CD4-positive, alpha-beta T cell treated with Interferon gamma for 1 hour (primary cell): ENCODE data around the gene SBF2.

Experiments used
- DNase-seq: peaks from one replicate; pipeline ENCODE4 v3.0.0-alpha.2; 2020

SBF2 gene

GRCh38 chr11:9790703-9791102 is 503.3 kb downstream of the SBF2 start:
- no peak for DNase-seq

- DNase-seq, result no peak
Measured at GRCh38 chr11:9789910-9790309, 504.1 kb downstream of the SBF2 start.

GRCh38 chr11:9787981-9788521 is 506.0 kb downstream of the SBF2 start:
- DNase-seq, result no peak

- no peak for DNase-seq
Measured at GRCh38 chr11:9787260-9787659, 506.8 kb downstream of the SBF2 start.

- no peak for DNase-seq
Measured at GRCh38 chr11:9784602-9785315, 509.3 kb downstream of the SBF2 start.

GRCh38 chr11:9783986-9784385 is 510.0 kb downstream of the SBF2 start:
- DNase-seq, result no peak

GRCh38 chr11:9780929-9781328 is 513.1 kb downstream of the SBF2 start:
- DNase-seq, result no peak

- DNase-seq, result no peak
Measured at GRCh38 chr11:9777525-9777924, 516.5 kb downstream of the SBF2 start.

GRCh38 chr11:9777066-9777465 is 517.0 kb downstream of the SBF2 start:
- no peak for DNase-seq

GRCh38 chr11:9776203-9776602 is 517.8 kb downstream of the SBF2 start:
- no peak for DNase-seq

- no peak for DNase-seq
Measured at GRCh38 chr11:9775398-9775779, 518.6 kb downstream of the SBF2 start.

- DNase-seq, result no peak
Measured at GRCh38 chr11:9774591-9775397, 519.2 kb downstream of the SBF2 start.

- DNase-seq, result no peak
Measured at GRCh38 chr11:9774109-9774508, 519.9 kb downstream of the SBF2 start.

- DNase-seq, result no peak
Measured at GRCh38 chr11:9773524-9773923, 520.5 kb downstream of the SBF2 start.

GRCh38 chr11:9772218-9772617 is 521.8 kb downstream of the SBF2 start:
- no peak for DNase-seq

GRCh38 chr11:9771071-9771511 is 522.9 kb downstream of the SBF2 start:
- no peak for DNase-seq

- DNase-seq, result no peak
Measured at GRCh38 chr11:9769621-9770020, 524.4 kb downstream of the SBF2 start.

GRCh38 chr11:9765320-9766101 is 528.5 kb downstream of the SBF2 start:
- no peak for DNase-seq

- DNase-seq, result no peak
Measured at GRCh38 chr11:9763301-9763700, 530.7 kb downstream of the SBF2 start.

- DNase-seq, result no peak
Measured at GRCh38 chr11:9762531-9762930, 531.5 kb downstream of the SBF2 start.

- no peak for DNase-seq
Measured at GRCh38 chr11:9761441-9761945, 532.5 kb downstream of the SBF2 start.

GRCh38 chr11:9760193-9760575 is 533.8 kb downstream of the SBF2 start:
- no peak for DNase-seq
